Keratinocyte (primary cell): ENCODE results near the gene CACHD1. TPM values are rescaled to one million over a fixed set of nuclear protein-coding genes. Genes with fewer than 3 reads are reported as not detected.

Experiments used
- DNase-seq: peaks from one replicate; pipeline ENCODE4 v3.0.0-alpha.2; 2011; ENCODE audit warnings: low read depth, missing footprints, low spot score
- FAIRE-seq: peaks from 2 replicates; lab custom pipeline; 2011; peaks lifted over from hg19 to GRCh38; lab: Jason Lieb, UNC
- H2AFZ ChIP-seq: 2 replicates; pipeline ENCODE4 v1.6.0; 2012; ENCODE audit warnings: low read length, control low read depth, inconsistent platforms; ENCODE audit not compliant: control insufficient read depth
- H3K27ac ChIP-seq: 2 replicates; pipeline ENCODE4 v1.5.1; 2011; ENCODE audit warnings: low read length; ENCODE audit not compliant: control insufficient read depth, insufficient read depth
- H3K27me3 ChIP-seq: 3 replicates; pipeline ENCODE4 v1.6.0; 2011; ENCODE audit warnings: low read length; ENCODE audit not compliant: control insufficient read depth, insufficient read depth; ENCODE audit errors: extremely low read depth
- H3K36me3 ChIP-seq, 2 experiments: 2 replicates in 1 of 2; 3 replicates in 1 of 2; pipeline ENCODE4 v1.5.1; 2011; ENCODE audit warnings: low read length in 2 of 2, mild to moderate bottlenecking in 1 of 2; ENCODE audit not compliant: control insufficient read depth in 2 of 2, insufficient read depth in 2 of 2; ENCODE audit errors: extremely low read depth in 1 of 2
- H3K4me1 ChIP-seq: 3 replicates; pipeline ENCODE4 v1.5.1; 2011; ENCODE audit warnings: low read length; ENCODE audit not compliant: control insufficient read depth, insufficient read depth; ENCODE audit errors: extremely low read depth
- H3K4me2 ChIP-seq: 3 replicates; pipeline ENCODE4 v1.6.0; 2011; ENCODE audit warnings: low read depth, low read length; ENCODE audit not compliant: control insufficient read depth, insufficient read depth; ENCODE audit errors: extremely low read depth
- H3K4me3 ChIP-seq, 3 experiments: fragments of 200-600 bp in 1 of 3; sonication (generic) in 1 of 3; 2 replicates in 2 of 3; 3 replicates in 1 of 3; pipeline ENCODE4 v1.5.1; 2011 to 2016; ENCODE audit warnings: low read length in 3 of 3, mild to moderate bottlenecking in 3 of 3, control low read depth in 2 of 3, inconsistent platforms in 1 of 3, low read depth in 1 of 3, mixed read lengths in 1 of 3, mixed run types in 1 of 3, moderate library complexity in 1 of 3; ENCODE audit not compliant: control insufficient read depth in 2 of 3, insufficient read depth in 2 of 3; ENCODE audit errors: extremely low read depth in 1 of 3
- H3K79me2 ChIP-seq: 2 replicates; pipeline ENCODE4 v1.6.0; 2012; ENCODE audit warnings: low read length; ENCODE audit not compliant: control insufficient read depth, insufficient read depth
- H3K9ac ChIP-seq: 3 replicates; pipeline ENCODE4 v1.6.0; 2011; ENCODE audit warnings: low read length; ENCODE audit not compliant: control insufficient read depth, insufficient read depth; ENCODE audit errors: extremely low read depth
- H3K9me1 ChIP-seq: 3 replicates; pipeline ENCODE4 v1.6.0; 2011; ENCODE audit warnings: low read length; ENCODE audit not compliant: control insufficient read depth, insufficient read depth; ENCODE audit errors: extremely low read depth
- H3K9me3 ChIP-seq: 2 replicates; pipeline ENCODE4 v1.5.1; 2012; ENCODE audit warnings: low read depth, low read length; ENCODE audit not compliant: control insufficient read depth
- H4K20me1 ChIP-seq: 3 replicates; pipeline ENCODE4 v1.6.0; 2011; ENCODE audit warnings: low read length; ENCODE audit not compliant: control insufficient read depth, insufficient read depth; ENCODE audit errors: extremely low read depth
- CTCF ChIP-seq, 3 experiments: IDR thresholded peaks in 1 of 3; conservative IDR thresholded peaks in 1 of 3; optimal IDR thresholded peaks in 1 of 3; 2 replicates in 2 of 3; 3 replicates in 1 of 3; pipeline versions ENCODE3 to v1.5.1; 2011; ENCODE audit warnings: low read length in 3 of 3, mild to moderate bottlenecking in 3 of 3, moderate library complexity in 2 of 3, control low read depth in 1 of 3, inconsistent platforms in 1 of 3; ENCODE audit not compliant: insufficient read depth in 2 of 3; ENCODE audit errors: extremely low read depth in 1 of 3
- EZH2 ChIP-seq: IDR thresholded peaks from one replicate; pipeline ENCODE4 v1.6.1; 2012; ENCODE audit warnings: inconsistent platforms, mild to moderate bottlenecking, low read length, moderate library complexity
- dilution Hi-C: fragments of 300-500 bp; cut with MboI; formaldehyde crosslinking; loops from one replicate; pipeline ENCODE4 v1.7.0; 2020; ENCODE audit warnings: low sequenced_read_pairs; ENCODE audit not compliant: extremely low pct_ligation_motif_present
- polyA plus RNA-seq, 5 experiments: library from polyadenylated mRNA; depleted of rRNA in 3 of 5; stranded (reverse) in 3 of 5; stranded (forward) in 1 of 5; unstranded in 1 of 5; fragments of >200 nt; gene quantifications; 1 replicate in 1 of 5; 2 replicates in 3 of 5; 3 replicates in 1 of 5; pipeline versions ENCODE4 v1.2.1 to v1.2.3, GENCODE V29; 2011 to 2012; ENCODE audit warnings: missing spikeins in 2 of 5, low read depth in 1 of 5, low replicate concordance in 1 of 5

CACHD1 gene
- polyA plus RNA-seq, 1 donor (not counting 4 experiments of a cell fraction or from before 2014, with no cell fraction given): 2.4 TPM

- Histone ChIP-seq H3K27ac (no peak overlapping the region), H3K36me3 (no peaks in the 10 kb centered on the region), H4K20me1 (no peaks in the 10 kb centered on the region), H3K79me2 (no peaks in the 10 kb centered on the region), H3K4me3 (no peak overlapping the region), H3K9me3 (no peaks in the 10 kb centered on the region), H3K4me2 (no peak overlapping the region), H2AFZ (no peak overlapping the region), H3K9ac (no peak overlapping the region), H3K4me1 (peaks cover 12% of the 10 kb centered on the region), H3K27me3 (no peaks in the 10 kb centered on the region), H3K9me1 (no peaks in the 10 kb centered on the region)
- TF ChIP-seq CTCF (optimal IDR thresholded peaks at IDR 0.05 in 1 of 3, IDR thresholded peaks at IDR 0.05 in 1 of 3, conservative IDR thresholded peaks at IDR 0.05 in 1 of 3; ENCODE audit: extremely low read depth in 1 of 3, insufficient read depth in 2 of 3, low read length in 3 of 3) (no peak), EZH2 (no peak)
- no peak for FAIRE-seq
- DNase-seq: no peak
- dilution Hi-C loops: no loop called here
Observed at GRCh38 chr1:64513545-64513944, 43.6 kb downstream of the CACHD1 start.

GRCh38 chr1:64514197-64514765 lies 44.4 kb downstream of the CACHD1 start:
- H3K27ac ChIP-seq: no peak overlapping the region
- no peak for DNase-seq
- no peaks in the 10 kb centered on the region for H4K20me1 ChIP-seq
- no peak overlapping the region for H2AFZ ChIP-seq
- dilution Hi-C loops: no loop called here
- no peak overlapping the region for H3K9ac ChIP-seq
- H3K4me1 ChIP-seq: peaks cover 12% of the 10 kb centered on the region
- H3K4me2 ChIP-seq: no peak overlapping the region
- FAIRE-seq: no peak
- H3K36me3 ChIP-seq: no peaks in the 10 kb centered on the region
- H3K4me3 ChIP-seq: no peak overlapping the region
- TF ChIP-seq EZH2 (no peak), CTCF (optimal IDR thresholded peaks at IDR 0.05 in 1 of 3, IDR thresholded peaks at IDR 0.05 in 1 of 3, conservative IDR thresholded peaks at IDR 0.05 in 1 of 3; ENCODE audit: extremely low read depth in 1 of 3, insufficient read depth in 2 of 3, low read length in 3 of 3) (no peak)
- no peaks in the 10 kb centered on the region for H3K9me1 ChIP-seq
- H3K9me3 ChIP-seq: no peaks in the 10 kb centered on the region
- H3K27me3 ChIP-seq: no peaks in the 10 kb centered on the region
- H3K79me2 ChIP-seq: no peaks in the 10 kb centered on the region
